GM12878 (cell line): ENCODE results near the gene KCNQ1. TPM values are rescaled to one million over a fixed set of nuclear protein-coding genes. Genes with fewer than 3 reads are reported as not detected.

Source experiments
- ATAC-seq: fragments of 200-7000 bp; cut with Tn5 transposase; 3 replicates; pipeline ENCODE4 v1.9.1; 2020; ENCODE audit warnings: mild to moderate bottlenecking, moderate library complexity
- BruUV-seq: library from RNA; stranded (reverse); fragments of 400-500 nt; replicated peaks from 2 replicates; lab custom pipeline; 2021; lab: Mats Ljungman, UMichigan
- CTCF ChIA-PET: fragments of 300-600 bp; sonication (Branson Sonifier 250); formaldehyde crosslinking; extraction: SDS; loops from one replicate; lab custom pipeline; 2021; ENCODE audit warnings: inconsistent platforms; lab: Yijun Ruan, JAX
- POLR2A ChIA-PET: fragments of 350-600 bp; formaldehyde crosslinking; extraction: SDS; loops from one replicate; lab custom pipeline; 2021; ENCODE audit warnings: inconsistent platforms; lab: Charles Lee
- RAD21 ChIA-PET: fragments of 300-600 bp; sonication (Branson Sonifier 250); formaldehyde crosslinking; loops from one replicate; lab custom pipeline; 2023; ENCODE audit warnings: antibody characterized with exemption; ENCODE audit not compliant: unreplicated experiment; lab: Charles Lee
- SMC1A ChIA-PET: fragments of 300-600 bp; sonication (Branson Sonifier 250); formaldehyde crosslinking; loops from one replicate; lab custom pipeline; 2023; ENCODE audit not compliant: unreplicated experiment, uncharacterized antibody; lab: Charles Lee
- DNase-seq: peaks from one replicate; pipeline ENCODE4 v3.0.0-alpha.2; 2011; ENCODE audit warnings: low read depth, low spot score
- FAIRE-seq: peaks from 3 replicates; lab custom pipeline; 2011; peaks lifted over from hg19 to GRCh38; lab: Jason Lieb, UNC
- H2AFZ ChIP-seq: 2 replicates; pipeline ENCODE4 v1.6.0; 2011; ENCODE audit warnings: low read depth, low read length, control low read depth; ENCODE audit not compliant: control insufficient read depth
- H3K27ac ChIP-seq: 2 replicates; pipeline ENCODE4 v1.5.1; 2011; ENCODE audit warnings: control low read depth; ENCODE audit not compliant: control insufficient read depth, insufficient read depth
- H3K27me3 ChIP-seq, 2 experiments: replicated peaks in 1 of 2; 2 replicates each; pipeline versions ENCODE4 v1.6.0 to v1.6.1; 2011; ENCODE audit warnings: low read length in 1 of 2; ENCODE audit not compliant: control insufficient read depth in 2 of 2, insufficient read depth in 2 of 2
- H3K36me3 ChIP-seq, 2 experiments: 2 replicates each; pipeline ENCODE4 v1.5.1; 2011; ENCODE audit warnings: low read length in 1 of 2; ENCODE audit not compliant: control insufficient read depth in 2 of 2, insufficient read depth in 2 of 2
- H3K4me1 ChIP-seq: 2 replicates; pipeline ENCODE4 v1.6.1; 2011; ENCODE audit warnings: mild to moderate bottlenecking, low read length, moderate library complexity, mixed read lengths; ENCODE audit not compliant: control insufficient read depth, insufficient read depth
- H3K4me2 ChIP-seq: 2 replicates; pipeline ENCODE4 v1.6.0; 2011; ENCODE audit warnings: control low read depth; ENCODE audit not compliant: control insufficient read depth, insufficient read depth
- H3K4me3 ChIP-seq: fragments of 200-600 bp; sonication (generic); 2 replicates; pipeline ENCODE4 v1.5.1; 2016
- H3K79me2 ChIP-seq: 2 replicates; pipeline ENCODE4 v1.6.0; 2011; ENCODE audit warnings: low read length; ENCODE audit not compliant: control insufficient read depth, insufficient read depth
- H3K9ac ChIP-seq: 2 replicates; pipeline ENCODE4 v1.8.0; 2011; ENCODE audit warnings: low read length, control low read depth, mixed read lengths; ENCODE audit not compliant: control insufficient read depth, insufficient read depth
- H3K9me3 ChIP-seq: replicated peaks from 3 replicates; pipeline ENCODE4 v1.5.1; 2011; ENCODE audit warnings: mild to moderate bottlenecking, low read length; ENCODE audit not compliant: control insufficient read depth, insufficient read depth
- H4K20me1 ChIP-seq: 2 replicates; pipeline ENCODE4 v1.6.0; 2011; ENCODE audit not compliant: control insufficient read depth, insufficient read depth
- ZBTB33 ChIP-seq: fragments of 450-650 bp; IDR thresholded peaks from 2 replicates; pipeline ENCODE4 v1.6.1; 2017; ENCODE audit warnings: mild to moderate bottlenecking
- WGBS: methylation state at CpG from one replicate; pipeline ENCODE4 v1.1.6; 2016; ENCODE audit warnings: low lambda C conversion rate; ENCODE audit not compliant: insufficient replicate concordance, insufficient coverage; ENCODE audit errors: missing lambda C conversion rate; 5-methylcytosine and 5-hydroxymethylcytosine counted together
- in situ Hi-C: fragments of 300-500 bp; cut with MboI; formaldehyde crosslinking; loops from 9 replicates; pipeline ENCODE4 v1.14.3; 2018; ENCODE audit warnings: mixed read lengths
- intact Hi-C: fragments of 100-400 bp; cut with micrococcal nuclease; formaldehyde crosslinking; loops from one replicate; pipeline ENCODE4 v1.14.2; 2022; ENCODE audit not compliant: unreplicated experiment
- polyA plus RNA-seq, 11 experiments: library from polyadenylated mRNA; depleted of rRNA in 4 of 11; unstranded in 6 of 11; stranded (reverse) in 5 of 11; fragments of >200 nt; fragmentation: Nextera tagmentation in 4 of 11; fragmentation: Illumina TruSeq in 1 of 11; extraction: Ambion mirVana in 4 of 11; extraction: Trizol in 1 of 11; gene quantifications; 1 replicate in 1 of 11; 2 replicates in 10 of 11; pipeline versions ENCODE4 v1.2.1 to v1.2.3, GENCODE V29; 2011 to 2016; ENCODE audit warnings: inconsistent platforms in 2 of 11, missing spikeins in 2 of 11, low read depth in 1 of 11
- total RNA-seq, 4 experiments: library from RNA; depleted of rRNA in 3 of 4; stranded (reverse); fragments of >200 nt in 3 of 4; fragmentation: Illumina TruSeq in 1 of 4; extraction: Trizol in 1 of 4; gene quantifications; 2 replicates each; pipeline versions ENCODE4 v1.2.1 to v1.2.3, GENCODE V29; 2013 to 2021
- TF ChIP-seq, protein P1 (sequence below): IDR thresholded peaks from 2 replicates; pipeline ENCODE4 v1.6.1; 2012; ENCODE audit warnings: mild to moderate bottlenecking, low read depth, low read length

The KCNQ1 gene
- total and polyA plus RNA-seq, 10 of the 15 experiments (the other 5 are each of a cell fraction or from before 2014, with no cell fraction given) = 0.03 to 0.15 (median 0.12) TPM; not detected in 7

GRCh38 chr11:2664791-2665525, 220.2 kb downstream of the KCNQ1 start:
- H3K4me3 ChIP-seq = no peak overlapping the region
- FAIRE-seq (no peak), DNase-seq (no peak), ATAC-seq (no peak)
- H3K4me2 ChIP-seq = no peak overlapping the region
- in situ Hi-C loops (no loop called here), intact Hi-C loops (no loop called here)
- POLR2A ChIA-PET = no interaction called here
- no peak overlapping the region for H3K27ac ChIP-seq
- no peaks in the 10 kb centered on the region; the same call in 1 of the 2 replicates for H3K79me2 ChIP-seq
- H4K20me1 ChIP-seq = no peaks in the 10 kb centered on the region
- WGBS = 74% methylated on average over 14 of the region's 14 CpGs
- no peak overlapping the region for H3K9ac ChIP-seq
- no peaks in the 10 kb centered on the region; a peak in 2 of 4 replicates for H3K36me3 ChIP-seq
- peaks cover 9% of the 10 kb centered on the region; the same call in 2 of the 3 replicates for H3K9me3 ChIP-seq
- no TSS peak for BruUV-seq
- SMC1A ChIA-PET = no interaction called here
- RAD21 ChIA-PET = no interaction called here
- TF ChIP-seq ZBTB33 = no peak
- TF ChIP-seq, protein P1, sequence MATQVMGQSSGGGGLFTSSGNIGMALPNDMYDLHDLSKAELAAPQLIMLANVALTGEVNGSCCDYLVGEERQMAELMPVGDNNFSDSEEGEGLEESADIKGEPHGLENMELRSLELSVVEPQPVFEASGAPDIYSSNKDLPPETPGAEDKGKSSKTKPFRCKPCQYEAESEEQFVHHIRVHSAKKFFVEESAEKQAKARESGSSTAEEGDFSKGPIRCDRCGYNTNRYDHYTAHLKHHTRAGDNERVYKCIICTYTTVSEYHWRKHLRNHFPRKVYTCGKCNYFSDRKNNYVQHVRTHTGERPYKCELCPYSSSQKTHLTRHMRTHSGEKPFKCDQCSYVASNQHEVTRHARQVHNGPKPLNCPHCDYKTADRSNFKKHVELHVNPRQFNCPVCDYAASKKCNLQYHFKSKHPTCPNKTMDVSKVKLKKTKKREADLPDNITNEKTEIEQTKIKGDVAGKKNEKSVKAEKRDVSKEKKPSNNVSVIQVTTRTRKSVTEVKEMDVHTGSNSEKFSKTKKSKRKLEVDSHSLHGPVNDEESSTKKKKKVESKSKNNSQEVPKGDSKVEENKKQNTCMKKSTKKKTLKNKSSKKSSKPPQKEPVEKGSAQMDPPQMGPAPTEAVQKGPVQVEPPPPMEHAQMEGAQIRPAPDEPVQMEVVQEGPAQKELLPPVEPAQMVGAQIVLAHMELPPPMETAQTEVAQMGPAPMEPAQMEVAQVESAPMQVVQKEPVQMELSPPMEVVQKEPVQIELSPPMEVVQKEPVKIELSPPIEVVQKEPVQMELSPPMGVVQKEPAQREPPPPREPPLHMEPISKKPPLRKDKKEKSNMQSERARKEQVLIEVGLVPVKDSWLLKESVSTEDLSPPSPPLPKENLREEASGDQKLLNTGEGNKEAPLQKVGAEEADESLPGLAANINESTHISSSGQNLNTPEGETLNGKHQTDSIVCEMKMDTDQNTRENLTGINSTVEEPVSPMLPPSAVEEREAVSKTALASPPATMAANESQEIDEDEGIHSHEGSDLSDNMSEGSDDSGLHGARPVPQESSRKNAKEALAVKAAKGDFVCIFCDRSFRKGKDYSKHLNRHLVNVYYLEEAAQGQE = no peak
- CTCF ChIA-PET = interaction anchor here (0.5 to 0.7 kb wide), 2 partner anchors 519 to 973 kb away, joined by 3 read pairs; no protein-coding TSS in a partner anchor
- no peaks in the 10 kb centered on the region for H3K27me3 ChIP-seq
- no peaks in the 10 kb centered on the region for H3K4me1 ChIP-seq
- no peak overlapping the region for H2AFZ ChIP-seq
